ENCODE results near the gene HS6ST3. TPM values are rescaled to one million over a fixed set of nuclear protein-coding genes. Genes with fewer than 3 reads are reported as not detected.

Gene HS6ST3
- total RNA-seq, 1 donor, result not detected

DNA sequence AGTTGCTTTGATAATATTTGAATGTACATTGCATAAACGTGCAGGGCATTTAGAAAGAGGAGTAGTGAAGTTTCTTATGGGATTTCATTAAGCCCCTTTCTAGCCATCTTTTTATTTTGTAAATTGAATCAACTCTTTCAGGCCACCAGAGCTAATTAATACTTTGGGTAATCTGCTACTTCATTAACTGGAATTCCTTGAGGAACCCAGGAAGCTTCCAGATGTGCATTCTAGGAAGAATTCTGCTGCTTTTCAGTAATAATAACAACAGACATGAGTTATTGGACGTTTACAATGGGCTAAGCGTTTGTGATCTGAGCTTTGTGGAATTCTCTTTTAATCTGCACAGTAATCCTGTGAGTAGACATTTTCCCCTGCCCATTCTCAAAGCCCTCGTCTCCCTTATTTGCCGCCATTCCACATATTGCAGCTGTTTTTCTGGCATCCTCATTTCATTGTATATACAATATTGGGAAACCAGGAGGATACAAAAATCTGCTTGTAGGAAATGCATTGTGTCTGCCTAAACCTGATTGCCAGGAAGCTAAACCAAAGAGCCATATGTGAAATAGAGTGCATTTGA is 103.9 kb downstream of the HS6ST3 start:
- TF ChIP-seq, protein P1, sequence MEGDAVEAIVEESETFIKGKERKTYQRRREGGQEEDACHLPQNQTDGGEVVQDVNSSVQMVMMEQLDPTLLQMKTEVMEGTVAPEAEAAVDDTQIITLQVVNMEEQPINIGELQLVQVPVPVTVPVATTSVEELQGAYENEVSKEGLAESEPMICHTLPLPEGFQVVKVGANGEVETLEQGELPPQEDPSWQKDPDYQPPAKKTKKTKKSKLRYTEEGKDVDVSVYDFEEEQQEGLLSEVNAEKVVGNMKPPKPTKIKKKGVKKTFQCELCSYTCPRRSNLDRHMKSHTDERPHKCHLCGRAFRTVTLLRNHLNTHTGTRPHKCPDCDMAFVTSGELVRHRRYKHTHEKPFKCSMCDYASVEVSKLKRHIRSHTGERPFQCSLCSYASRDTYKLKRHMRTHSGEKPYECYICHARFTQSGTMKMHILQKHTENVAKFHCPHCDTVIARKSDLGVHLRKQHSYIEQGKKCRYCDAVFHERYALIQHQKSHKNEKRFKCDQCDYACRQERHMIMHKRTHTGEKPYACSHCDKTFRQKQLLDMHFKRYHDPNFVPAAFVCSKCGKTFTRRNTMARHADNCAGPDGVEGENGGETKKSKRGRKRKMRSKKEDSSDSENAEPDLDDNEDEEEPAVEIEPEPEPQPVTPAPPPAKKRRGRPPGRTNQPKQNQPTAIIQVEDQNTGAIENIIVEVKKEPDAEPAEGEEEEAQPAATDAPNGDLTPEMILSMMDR (IDR thresholded peaks at IDR 0.05; ENCODE audit: insufficient read depth, low read depth, low read length), result no peak
- DNase-seq (ENCODE audit: low read depth), result no peak
- H3K4me3 ChIP-seq (ENCODE audit: low read depth, low read length), result no peak overlapping the region

DNA sequence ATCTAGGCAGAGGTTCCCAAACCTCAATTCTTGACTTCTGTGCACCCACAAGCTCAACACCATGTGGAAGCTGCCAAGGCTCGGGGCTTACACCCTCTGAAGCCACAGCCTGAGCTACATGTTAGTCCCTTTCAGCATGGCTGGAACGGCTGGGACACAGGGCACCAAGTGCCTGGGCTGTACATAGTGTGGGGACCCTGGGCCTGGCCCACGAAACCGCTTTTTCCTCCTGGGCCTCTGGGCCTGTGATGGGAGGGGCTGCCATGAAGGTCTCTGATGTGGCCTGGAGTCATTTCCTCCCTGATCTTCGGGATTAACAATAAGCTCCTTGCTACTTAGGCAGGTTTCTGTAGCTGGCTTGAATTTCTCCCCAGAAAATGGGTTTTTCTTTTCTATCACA is 108.1 kb downstream of the HS6ST3 start:
- TF ChIP-seq, protein P1 (IDR thresholded peaks at IDR 0.05; ENCODE audit: insufficient read depth, low read depth, low read length), result no peak
- H3K4me3 ChIP-seq (ENCODE audit: low read depth, low read length), result no peak overlapping the region
- DNase-seq (ENCODE audit: low read depth), result no peak

DNA sequence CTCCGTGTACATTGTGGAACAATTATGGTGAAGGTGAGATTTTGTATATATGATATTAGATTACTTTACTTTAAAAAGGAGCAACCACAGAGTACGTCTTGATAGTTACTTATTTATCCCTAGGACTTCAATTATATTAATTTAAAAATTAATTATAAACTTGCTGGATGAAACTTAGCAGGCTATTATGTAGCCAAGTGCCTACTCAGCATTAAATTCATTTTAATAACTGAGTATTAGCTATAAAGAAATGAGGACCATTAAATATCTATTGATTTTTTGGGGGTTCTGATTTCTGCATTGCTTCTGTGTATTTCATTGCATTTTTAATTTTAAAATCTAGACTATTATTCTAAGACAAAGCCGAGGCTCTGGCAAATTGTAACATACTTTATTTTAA is 109.4 kb downstream of the HS6ST3 start:
- no peak for DNase-seq (ENCODE audit: low read depth)
- no peak overlapping the region for H3K4me3 ChIP-seq (ENCODE audit: low read depth, low read length)
- TF ChIP-seq, protein P1 (IDR thresholded peaks at IDR 0.05; ENCODE audit: insufficient read depth, low read depth, low read length), result no peak

DNA sequence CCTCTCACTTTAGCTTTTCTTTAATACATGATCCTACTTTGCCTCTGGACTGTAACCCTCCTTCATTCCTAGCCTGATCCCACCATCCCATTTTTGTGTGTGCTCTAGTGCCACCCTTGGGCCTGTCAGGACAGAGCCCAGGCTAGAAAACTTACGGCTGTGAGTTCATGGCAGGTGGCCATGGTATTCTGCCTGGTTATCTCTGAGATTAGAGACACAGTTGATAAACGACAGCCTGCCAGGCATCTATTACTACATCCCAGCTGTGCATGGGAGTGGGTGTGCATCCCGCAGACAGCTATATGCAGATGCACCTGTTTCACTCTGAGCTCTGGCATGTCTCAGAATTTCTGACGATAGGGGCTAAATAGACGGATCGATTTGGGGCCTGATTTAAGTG is 110.9 kb downstream of the HS6ST3 start:
- no peak for DNase-seq (ENCODE audit: low read depth)

DNA sequence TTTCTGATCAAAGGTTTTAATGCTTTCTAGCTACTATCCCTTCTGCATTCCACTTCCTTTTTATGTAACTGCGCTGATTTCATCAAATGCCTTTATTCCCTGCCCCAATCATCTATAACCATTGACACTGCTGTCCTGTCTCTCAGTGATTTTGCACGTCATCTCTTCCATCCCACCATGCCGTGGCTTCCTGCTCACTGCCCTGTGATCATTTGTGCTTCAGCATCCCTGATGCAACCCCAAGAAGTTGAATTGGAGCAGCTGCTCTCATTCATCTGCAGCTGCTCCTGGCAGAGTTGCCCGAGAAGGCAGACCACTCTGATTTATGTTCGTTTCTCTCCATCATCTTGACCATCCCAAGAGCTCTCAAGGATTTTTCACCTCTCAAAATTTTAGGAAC is 112.4 kb downstream of the HS6ST3 start:
- no peak for DNase-seq (ENCODE audit: low read depth)

More for the DNA sequence above, 110.9 kb downstream of the HS6ST3 start:
- TF ChIP-seq, protein P1 (IDR thresholded peaks at IDR 0.05; ENCODE audit: insufficient read depth, low read depth, low read length), result no peak
- H3K4me3 ChIP-seq (ENCODE audit: low read depth, low read length), result no peak overlapping the region

DNA sequence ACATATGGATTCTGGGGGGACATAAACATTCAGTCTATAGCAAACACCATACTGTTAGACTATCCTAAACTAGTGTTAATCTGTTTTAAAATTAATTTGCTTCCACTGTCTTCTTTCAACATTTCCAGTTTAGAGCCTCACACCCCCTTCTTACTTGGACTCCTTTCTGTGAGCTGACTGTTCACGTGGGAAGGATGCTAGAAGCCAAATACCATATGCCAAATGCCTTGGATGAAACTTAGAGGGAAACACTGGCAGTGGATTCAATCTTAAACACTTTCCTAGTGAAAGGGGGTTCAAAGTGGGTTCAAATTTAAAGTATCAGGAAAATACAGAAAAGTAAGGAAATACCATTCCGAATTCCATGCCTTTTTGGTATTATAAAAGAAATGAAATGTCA is 113.6 kb downstream of the HS6ST3 start:
- no peak for DNase-seq (ENCODE audit: low read depth)
- TF ChIP-seq, protein P1 (IDR thresholded peaks at IDR 0.05; ENCODE audit: insufficient read depth, low read depth, low read length), result no peak
- H3K4me3 ChIP-seq (ENCODE audit: low read depth, low read length), result no peak overlapping the region

More for the DNA sequence above, 112.4 kb downstream of the HS6ST3 start:
- H3K4me3 ChIP-seq (ENCODE audit: low read depth, low read length), result no peak overlapping the region
- TF ChIP-seq, protein P1 (IDR thresholded peaks at IDR 0.05; ENCODE audit: insufficient read depth, low read depth, low read length), result no peak
